GM19043 (cell line): ENCODE measurements around the gene ADARB1.

ENCODE experiments used
- ATAC-seq: cut with Tn5 transposase; IDR thresholded peaks from one replicate; pipeline ENCODE4 v1.9.1; 2021; ENCODE audit warnings: low read depth; ENCODE audit not compliant: unreplicated experiment

ADARB1 gene

DNA sequence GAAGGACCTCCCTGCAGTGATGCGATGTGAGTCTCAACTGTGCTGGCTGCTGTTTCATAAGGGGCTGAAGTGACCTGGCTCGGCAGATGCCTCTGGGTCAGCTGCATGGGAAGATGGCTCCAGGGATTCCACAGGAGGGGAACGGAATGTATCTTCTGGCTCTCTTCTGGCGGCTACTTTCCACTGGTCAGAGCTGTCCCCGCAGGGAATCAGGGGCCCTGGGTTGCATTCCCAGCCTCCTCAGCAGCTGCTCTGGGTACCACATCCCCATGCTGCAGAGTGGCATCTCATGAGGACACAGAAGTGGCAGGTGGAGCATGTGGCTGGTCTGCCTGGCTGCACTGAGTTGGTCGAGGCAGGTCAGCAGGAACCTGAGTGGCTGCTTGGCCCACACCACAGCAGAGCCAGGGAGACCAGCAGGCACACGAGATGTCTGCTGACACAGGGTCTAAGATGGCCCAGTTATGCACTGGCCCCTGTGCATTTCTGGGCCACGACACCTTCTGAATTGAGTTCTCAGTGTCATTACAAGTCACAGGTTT lies 170.5 kb downstream of the ADARB1 start:
- no peak for ATAC-seq

DNA sequence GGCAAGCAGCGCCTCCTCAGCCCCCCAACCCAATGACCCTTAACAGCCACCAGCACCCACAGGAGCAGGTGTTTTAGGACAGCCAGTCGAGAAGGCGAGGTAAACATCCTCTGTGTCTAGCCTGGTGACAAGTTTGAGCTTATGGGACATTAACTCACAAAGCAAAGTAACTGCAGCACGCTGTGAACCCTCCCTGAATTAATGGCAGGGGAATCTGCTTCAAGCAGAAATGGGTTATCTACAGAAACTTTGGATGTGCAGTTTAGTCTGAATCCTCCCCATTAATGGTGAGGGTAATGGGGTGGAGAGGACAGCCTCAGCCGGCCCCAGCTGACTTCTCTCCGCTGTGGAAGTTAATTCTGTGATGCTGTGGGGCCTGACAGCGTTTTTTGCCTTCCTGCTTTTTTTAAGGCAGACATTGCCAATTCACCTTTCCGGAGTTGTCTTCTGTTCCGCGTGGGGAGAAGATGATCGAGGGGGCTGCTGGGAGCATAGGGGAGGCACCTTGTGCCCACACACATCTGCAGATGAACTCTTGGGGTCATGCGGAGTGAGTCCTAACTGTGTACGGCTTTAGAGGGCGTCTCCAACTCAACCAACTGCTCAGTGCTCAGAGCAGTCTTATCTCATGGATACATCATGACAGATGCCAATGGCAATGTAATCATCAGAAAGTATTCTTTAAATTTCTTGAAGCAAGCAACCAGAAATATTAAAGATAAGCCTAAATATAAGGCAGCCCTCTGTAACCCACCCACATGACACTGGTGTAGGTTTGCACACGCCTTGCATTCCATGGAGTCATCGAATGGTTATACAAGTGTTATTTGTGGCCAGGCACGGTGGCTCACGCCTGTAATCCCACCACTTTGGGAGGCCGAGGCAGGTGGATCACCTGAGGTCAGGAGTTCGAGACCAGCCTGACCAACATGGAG lies 172.3 kb downstream of the ADARB1 start:
- no peak for ATAC-seq

- ATAC-seq: no peak
Observed at GRCh38 chr21:45248301-45248892, 174.0 kb downstream of the ADARB1 start.

DNA sequence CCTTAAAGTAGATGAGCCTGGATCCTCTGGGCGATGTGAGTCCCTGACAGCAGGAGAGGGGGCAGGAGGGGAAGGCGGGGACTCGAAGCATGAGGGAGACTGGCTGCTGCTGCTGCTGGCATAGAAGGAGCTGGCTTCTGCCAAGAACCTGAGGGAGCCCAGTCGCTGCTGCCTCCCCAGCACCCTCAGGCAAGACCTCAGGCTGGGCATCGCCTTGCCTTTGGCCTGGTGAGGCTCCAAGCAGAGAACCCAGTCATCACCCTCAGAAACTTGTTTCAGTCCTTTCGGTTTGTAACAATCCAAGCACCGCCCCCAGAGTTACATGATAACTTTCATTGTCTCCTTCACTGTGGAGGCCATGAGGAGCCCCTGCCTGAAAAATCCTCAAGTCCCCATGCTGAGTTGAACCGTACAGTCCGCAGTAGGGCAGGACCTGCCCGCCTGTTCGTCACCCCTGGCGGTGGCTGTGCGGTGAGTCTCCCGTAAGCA lies 174.6 kb downstream of the ADARB1 start:
- no peak for ATAC-seq

- ATAC-seq: no peak
Observed at GRCh38 chr21:45249626-45250025, 175.2 kb downstream of the ADARB1 start.

DNA sequence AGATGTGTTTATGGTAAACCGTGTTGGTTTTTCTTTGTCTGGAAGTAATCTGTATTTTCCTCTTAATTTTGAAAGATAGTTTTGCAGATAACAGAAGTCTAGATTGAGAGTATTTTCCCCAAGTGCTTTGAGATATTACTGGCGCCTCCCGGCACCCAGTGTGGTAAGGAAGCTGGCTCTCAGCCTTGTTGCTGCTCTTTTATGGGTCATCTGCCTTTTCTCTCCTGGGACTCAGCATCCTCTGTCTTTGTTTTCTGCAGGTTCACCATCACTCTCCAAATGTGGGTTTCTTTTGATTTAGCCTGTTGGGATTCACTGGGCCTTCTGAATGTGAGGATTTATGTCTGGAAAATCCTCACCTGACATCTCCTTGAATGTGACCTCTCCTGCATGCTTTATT lies 175.9 kb downstream of the ADARB1 start:
- no peak for ATAC-seq

- no peak for ATAC-seq
Observed at GRCh38 chr21:45250914-45251634, 176.7 kb downstream of the ADARB1 start.

DNA sequence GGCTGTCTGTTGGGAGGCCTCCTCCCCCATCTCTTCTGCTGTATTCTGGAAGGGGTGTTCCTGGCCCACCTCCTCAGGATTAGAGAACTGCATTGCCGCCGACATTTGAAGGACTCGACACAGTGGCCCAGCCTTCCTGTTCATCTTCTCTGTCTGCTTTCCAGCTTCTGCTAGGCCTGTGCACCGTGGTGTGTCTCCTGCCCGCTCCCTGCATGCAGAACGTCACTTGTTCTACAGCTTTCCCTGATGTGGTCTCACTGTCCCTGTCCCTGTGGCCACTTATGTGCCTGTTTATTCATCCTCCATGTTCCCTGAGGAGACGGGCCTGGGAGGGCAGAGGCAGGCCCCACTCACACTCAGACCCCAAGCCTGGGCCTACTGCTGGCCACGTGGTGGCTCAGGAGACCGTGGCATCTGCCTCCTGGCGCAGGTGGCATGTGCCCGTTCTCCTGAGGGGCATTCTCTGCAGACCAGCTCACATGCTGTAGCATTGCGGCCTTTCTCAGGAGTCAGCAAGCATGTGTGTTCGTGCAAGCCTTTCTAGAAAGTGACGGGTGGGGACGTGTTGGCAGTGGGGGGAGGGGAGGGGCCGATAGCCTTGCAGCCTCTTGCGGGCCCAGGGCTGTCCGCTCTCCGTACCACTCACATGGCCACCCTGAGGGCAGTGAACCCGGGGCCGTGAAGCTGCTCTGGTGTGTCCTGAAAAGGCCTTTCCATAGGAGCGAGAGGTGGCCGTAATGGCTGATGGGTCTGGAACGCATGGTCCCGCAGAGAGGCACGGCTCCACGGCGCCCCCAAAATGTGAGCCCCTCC lies 177.5 kb downstream of the ADARB1 start:
- ATAC-seq: no peak

- no peak for ATAC-seq
Observed at GRCh38 chr21:45252448-45252925, 178.1 kb downstream of the ADARB1 start.

GRCh38 chr21:45253180-45253579 lies 178.8 kb downstream of the ADARB1 start:
- ATAC-seq: no peak

- no peak for ATAC-seq
Observed at GRCh38 chr21:45253633-45254459, 179.5 kb downstream of the ADARB1 start.

DNA sequence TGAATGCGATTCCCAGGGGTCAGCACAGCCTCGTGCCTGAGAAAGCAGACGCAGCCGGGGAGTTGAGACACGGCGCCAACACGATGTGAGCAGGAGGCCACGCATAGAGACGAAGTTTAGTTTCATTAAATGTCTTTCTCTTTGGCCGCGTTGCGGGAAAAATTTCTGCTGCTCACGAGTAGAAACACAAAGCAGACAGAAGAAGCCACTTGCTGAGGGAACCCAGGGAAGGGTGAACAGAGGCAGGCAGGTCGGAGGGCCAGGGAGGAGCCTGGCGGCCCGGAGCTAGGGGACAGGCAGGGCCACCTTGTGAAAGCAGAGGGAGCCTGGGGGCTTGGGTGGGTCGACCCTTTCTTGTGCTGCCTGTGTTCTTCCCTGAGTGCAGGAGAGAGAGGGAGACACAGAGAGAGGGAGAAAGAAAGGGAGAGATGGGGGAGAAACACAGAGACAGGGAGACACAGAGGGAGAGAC lies 180.1 kb downstream of the ADARB1 start:
- no peak for ATAC-seq

DNA sequence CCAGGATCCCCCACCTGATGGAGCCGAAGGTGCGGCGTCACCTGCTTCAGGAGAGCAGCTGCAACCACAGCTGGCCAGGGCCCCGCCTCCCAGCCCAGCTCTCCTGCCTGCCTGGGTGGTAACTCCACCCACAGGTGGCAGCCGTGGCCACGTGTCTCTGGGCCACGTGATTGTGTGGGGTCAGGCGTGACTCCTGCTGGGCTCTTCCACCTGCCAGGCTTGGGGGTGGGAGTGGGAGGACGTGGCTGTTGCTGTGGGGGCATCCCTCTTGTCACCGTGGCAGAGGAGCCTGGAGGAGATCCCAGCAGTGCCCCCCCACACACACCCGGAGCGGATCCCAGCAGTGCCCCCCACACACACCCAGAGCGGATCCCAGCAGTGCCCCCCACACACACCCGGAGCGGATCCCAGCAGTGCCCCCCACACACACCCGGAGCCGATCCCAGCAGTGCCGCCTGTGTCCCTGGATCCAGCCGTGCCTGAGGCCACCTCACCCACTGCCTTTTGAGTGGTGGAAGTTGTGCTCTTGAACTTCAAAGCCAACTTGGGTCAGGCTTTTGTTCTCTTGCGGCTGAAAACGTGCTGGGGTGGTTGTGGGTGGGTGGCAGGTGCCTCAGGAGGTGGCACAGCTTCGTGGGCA lies 181.1 kb downstream of the ADARB1 start:
- no peak for ATAC-seq

GRCh38 chr21:45256021-45256911 lies 181.9 kb downstream of the ADARB1 start:
- no peak for ATAC-seq

DNA sequence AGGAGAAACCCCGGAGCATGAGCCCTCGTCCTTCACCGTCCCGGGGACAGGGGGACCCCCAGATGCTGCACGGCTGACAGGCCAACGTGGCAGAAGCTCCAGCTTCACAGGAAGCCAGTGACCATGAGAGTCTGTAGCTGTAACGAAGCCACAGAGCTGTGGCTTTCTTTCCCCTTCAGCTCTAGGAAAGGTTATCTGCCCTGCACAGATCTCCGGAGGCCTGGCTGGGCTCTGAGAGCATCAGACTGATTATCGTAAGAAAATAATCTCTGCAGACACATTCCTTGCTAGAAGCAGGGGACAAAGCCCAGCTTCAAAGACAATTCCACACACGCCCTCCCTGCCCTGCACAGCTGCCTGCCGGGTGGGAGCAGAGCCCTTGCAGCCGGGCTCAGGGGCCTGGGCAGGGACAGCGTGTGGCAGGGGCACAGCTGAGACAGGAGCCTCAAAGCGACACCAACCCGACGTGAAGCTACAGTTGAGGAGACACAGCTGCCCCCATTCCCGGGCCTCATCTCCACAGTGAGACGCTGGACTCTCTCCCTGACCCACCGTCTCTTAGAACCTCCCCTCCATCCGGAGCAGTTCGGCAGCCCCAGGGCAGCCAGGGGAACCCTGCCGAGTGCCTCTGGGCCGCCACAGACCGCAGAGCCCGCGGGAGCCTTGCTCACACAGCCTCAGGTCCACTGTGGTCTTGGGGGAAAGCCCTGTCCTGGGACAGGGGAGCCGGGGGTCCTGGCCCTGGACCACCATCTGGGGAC lies 182.7 kb downstream of the ADARB1 start:
- ATAC-seq: no peak

DNA sequence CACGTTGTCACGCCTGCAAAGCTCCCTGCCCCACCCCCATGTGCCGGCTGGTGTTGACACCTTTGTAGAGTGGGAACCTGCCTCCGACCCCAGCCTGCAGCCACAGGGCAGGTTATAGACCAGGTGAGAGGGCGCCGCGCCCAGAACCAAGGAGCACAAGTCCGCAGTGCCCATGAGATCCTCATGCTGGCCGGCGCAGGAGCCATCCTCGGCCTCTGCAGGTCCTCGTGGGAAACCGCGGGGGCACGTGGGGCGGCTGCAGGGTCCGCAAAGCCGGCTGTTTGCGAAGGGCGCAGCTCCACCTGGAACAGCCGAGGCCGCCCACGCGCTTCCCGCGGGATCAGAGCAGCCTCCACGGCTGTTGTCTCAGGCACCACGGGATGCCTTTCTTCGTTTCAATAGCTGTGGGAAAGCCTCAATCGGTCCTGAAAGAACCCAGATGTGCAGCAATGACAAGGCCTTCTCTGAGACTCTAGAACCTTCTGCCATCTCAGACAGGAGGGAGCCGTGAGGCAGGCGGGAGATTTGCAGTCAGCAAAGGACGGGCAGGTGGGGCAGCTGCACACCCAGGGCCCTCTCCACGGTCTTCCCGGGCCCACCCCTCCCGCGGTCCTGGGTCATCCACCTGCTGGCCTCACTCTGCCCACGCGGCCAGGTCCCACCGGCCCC lies 183.4 kb downstream of the ADARB1 start:
- ATAC-seq: no peak
